Neural progenitor cell (in vitro differentiated cells): Measurements from ENCODE around the gene WDHD1. TPM values are rescaled to one million over a fixed set of nuclear protein-coding genes. Genes with fewer than 3 reads are reported as not detected.

ENCODE experiments used
- DNase-seq: peaks from one replicate; pipeline ENCODE4 v3.0.0-alpha.2; 2016; ENCODE audit warnings: low spot score
- H2AFZ ChIP-seq: fragments of 200-600 bp; sonication (generic); replicated peaks from 2 replicates; pipeline ENCODE4 v1.6.1; 2016; ENCODE audit warnings: antibody characterized with exemption
- H3F3A ChIP-seq: fragments of 200-600 bp; sonication (generic); 2 replicates; pipeline ENCODE4 v1.6.1; 2016; ENCODE audit warnings: antibody characterized with exemption, low read depth
- H3K27ac ChIP-seq: fragments of 200-600 bp; sonication (generic); 2 replicates; pipeline ENCODE4 v1.5.1; 2016; ENCODE audit warnings: mild to moderate bottlenecking
- H3K27me3 ChIP-seq: fragments of 200-600 bp; sonication (generic); 2 replicates; pipeline ENCODE4 v1.6.1; 2016; ENCODE audit warnings: mild to moderate bottlenecking, moderate library complexity
- H3K36me3 ChIP-seq: fragments of 200-600 bp; sonication (generic); 2 replicates; pipeline ENCODE4 v1.5.1; 2016
- H3K4me1 ChIP-seq: fragments of 200-600 bp; sonication (generic); 2 replicates; pipeline ENCODE4 v1.6.1; 2016; ENCODE audit warnings: mixed run types
- H3K4me2 ChIP-seq: fragments of 200-600 bp; sonication (generic); 2 replicates; pipeline ENCODE4 v1.6.1; 2016
- H3K4me3 ChIP-seq: fragments of 200-600 bp; sonication (generic); 2 replicates; pipeline ENCODE4 v1.5.1; 2016
- H3K79me2 ChIP-seq: fragments of 200-600 bp; sonication (generic); 2 replicates; pipeline ENCODE4 v1.6.1; 2016; ENCODE audit warnings: low read depth
- H3K9ac ChIP-seq: fragments of 200-600 bp; sonication (generic); 2 replicates; pipeline ENCODE4 v1.6.1; 2016
- H3K9me3 ChIP-seq: fragments of 200-600 bp; sonication (generic); 2 replicates; pipeline ENCODE4 v1.5.1; 2016; ENCODE audit warnings: low read depth
- H4K20me1 ChIP-seq: fragments of 200-600 bp; sonication (generic); 2 replicates; pipeline ENCODE4 v1.6.1; 2016; ENCODE audit warnings: low read depth
- H3K27ac Mint-ChIP-seq: 3 replicates; pipeline ENCODE4 v1.8.0; 2021; ENCODE audit warnings: mixed read lengths
- H3K27me3 Mint-ChIP-seq: 2 replicates; pipeline ENCODE4 v1.8.0; 2022; ENCODE audit warnings: low read depth, mild to moderate bottlenecking, inconsistent platforms, moderate library complexity, mixed read lengths; ENCODE audit not compliant: insufficient read depth
- H3K36me3 Mint-ChIP-seq: 3 replicates; pipeline ENCODE4 v1.8.0; 2021; ENCODE audit warnings: mixed read lengths
- H3K4me1 Mint-ChIP-seq: 3 replicates; pipeline ENCODE4 v1.8.0; 2021; ENCODE audit warnings: mixed read lengths
- H3K4me3 Mint-ChIP-seq: 3 replicates; pipeline ENCODE4 v1.8.0; 2021; ENCODE audit warnings: mild to moderate bottlenecking, moderate library complexity, mixed read lengths
- H3K9me3 Mint-ChIP-seq: 3 replicates; pipeline ENCODE4 v1.8.0; 2020; ENCODE audit warnings: mixed read lengths
- CTCF ChIP-seq: fragments of 200-600 bp; sonication (generic); IDR thresholded peaks from 2 replicates; pipeline ENCODE4 v1.5.1; 2017; ENCODE audit warnings: antibody characterized with exemption, mild to moderate bottlenecking
- EZH2 ChIP-seq: fragments of 200-600 bp; sonication (generic); IDR thresholded peaks from 2 replicates; pipeline ENCODE4 v1.6.1; 2017; ENCODE audit warnings: antibody characterized with exemption, mild to moderate bottlenecking, moderate library complexity
- EZH2phosphoT487 ChIP-seq: fragments of 200-600 bp; sonication (generic); IDR thresholded peaks from 2 replicates; pipeline ENCODE4 v1.6.1; 2017; ENCODE audit warnings: antibody characterized with exemption
- total RNA-seq: library from RNA; depleted of rRNA; stranded (reverse); fragments of >200 nt; gene quantifications from 2 replicates; pipeline ENCODE4 v1.2.3, GENCODE V29; 2015; ENCODE audit warnings: low replicate concordance

The WDHD1 gene
- 62.3 and 82.0 TPM in 2 replicates for total RNA-seq

GRCh38 chr14:55026793-55027561 is at the start of gene WDHD1, which contains the start of gene SOCS4:
Gene WDHD1, minus strand, starts transcription at chr14:55027099. Its CDS starts 312 bp downstream, at chr14:55026787.
Gene SOCS4, plus strand, starts transcription at chr14:55027236. Its CDS starts 15,806 bp downstream, at chr14:55043042.
- peak within 1 kb of the TSS; percentile 99 for H3K27ac Mint-ChIP-seq
- Histone ChIP-seq H3K4me3 (peak within 1 kb of the TSS; percentile 92), H3K27me3 (no peaks in the 10 kb centered on the region), H3K4me1 (peaks cover 33% of the 10 kb centered on the region), H3F3A (peaks cover 29% of the 10 kb centered on the region), H3K36me3 (no peaks in the 10 kb centered on the region), H3K27ac (peak within 1 kb of the TSS; percentile 88), H3K9me3 (no peaks in the 10 kb centered on the region), H4K20me1 (peaks cover 34% of the 10 kb centered on the region), H3K4me2 (peak within 1 kb of the TSS; percentile 95), H3K79me2 (peaks cover 93% of the 10 kb centered on the region), H3K9ac (peak within 1 kb of the TSS; percentile 80), H2AFZ (peak within 1 kb of the TSS; percentile 75)
- H3K4me3 Mint-ChIP-seq, result peak within 1 kb of the TSS; percentile 89
- H3K36me3 Mint-ChIP-seq, result peaks cover 5% of the 10 kb centered on the region
- TF ChIP-seq EZH2phosphoT487, result no peak
- TF ChIP-seq CTCF, result peak; percentile 24
- peaks cover 4% of the 10 kb centered on the region for H3K27me3 Mint-ChIP-seq
- H3K9me3 Mint-ChIP-seq, result no peaks in the 10 kb centered on the region
- DNase-seq, result peak; percentile 95
- H3K4me1 Mint-ChIP-seq, result peaks cover 38% of the 10 kb centered on the region

- Histone ChIP-seq H3K4me2 (no peak overlapping the region), H3K4me1 (peaks cover 12% of the 10 kb centered on the region), H3K27me3 (no peaks in the 10 kb centered on the region), H2AFZ (no peak overlapping the region), H3K9ac (no peak overlapping the region), H4K20me1 (no peaks in the 10 kb centered on the region), H3K4me3 (no peak overlapping the region), H3K9me3 (no peaks in the 10 kb centered on the region), H3K36me3 (no peaks in the 10 kb centered on the region), H3F3A (peaks cover 9% of the 10 kb centered on the region), H3K79me2 (no peaks in the 10 kb centered on the region), H3K27ac (no peak overlapping the region)
- H3K9me3 Mint-ChIP-seq, result no peaks in the 10 kb centered on the region
- H3K4me1 Mint-ChIP-seq, result peaks cover 52% of the 10 kb centered on the region
- peaks cover 5% of the 10 kb centered on the region for H3K27me3 Mint-ChIP-seq
- H3K27ac Mint-ChIP-seq, result peak overlapping the region; percentile 27
- TF ChIP-seq EZH2phosphoT487 (no peak), EZH2 (no peak), CTCF (no peak)
- H3K4me3 Mint-ChIP-seq, result no peak overlapping the region
- no peak for DNase-seq
- no peaks in the 10 kb centered on the region for H3K36me3 Mint-ChIP-seq
Observed at GRCh38 chr14:55075628-55076175, 48.8 kb upstream of the WDHD1 start.

GRCh38 chr14:55074662-55075061 is 47.8 kb upstream of the WDHD1 start:
- H2AFZ ChIP-seq, result no peak overlapping the region
- peaks cover 5% of the 10 kb centered on the region for H3K27me3 Mint-ChIP-seq

More at GRCh38 chr14:55074662-55075061, 47.8 kb upstream of the WDHD1 start:
- H3K27ac Mint-ChIP-seq, result no peak overlapping the region
- H3K4me2 ChIP-seq, result no peak overlapping the region
- H3F3A ChIP-seq, result peaks cover 20% of the 10 kb centered on the region
- H3K27me3 ChIP-seq, result no peaks in the 10 kb centered on the region
- no peaks in the 10 kb centered on the region for H4K20me1 ChIP-seq
- H3K4me3 ChIP-seq, result no peak overlapping the region
- no peaks in the 10 kb centered on the region for H3K79me2 ChIP-seq
- no peak for DNase-seq
- no peak for TF ChIP-seq CTCF
- TF ChIP-seq EZH2, result no peak
- TF ChIP-seq EZH2phosphoT487, result no peak
- peaks cover 12% of the 10 kb centered on the region for H3K4me1 ChIP-seq
- H3K4me3 Mint-ChIP-seq, result no peak overlapping the region
- no peaks in the 10 kb centered on the region for H3K9me3 Mint-ChIP-seq
- no peak overlapping the region for H3K9ac ChIP-seq
- no peaks in the 10 kb centered on the region for H3K9me3 ChIP-seq
- no peak overlapping the region for H3K27ac ChIP-seq
- no peaks in the 10 kb centered on the region for H3K36me3 Mint-ChIP-seq
- peaks cover 53% of the 10 kb centered on the region for H3K4me1 Mint-ChIP-seq
- no peaks in the 10 kb centered on the region for H3K36me3 ChIP-seq
